Naive thymus-derived CD4-positive, alpha-beta T cell (primary cell): ENCODE data around the gene RARG. TPM values are rescaled to one million over a fixed set of nuclear protein-coding genes. Genes with fewer than 3 reads are reported as not detected.

Experiments
- ATAC-seq: fragments of 150-1000 bp; cut with Tn5 transposase; 2 replicates; pipeline ENCODE4 v1.10.0; 2021; ENCODE audit warnings: mild to moderate bottlenecking, moderate library complexity
- CTCF ChIA-PET: fragments of 350-600 bp; sonication (Branson Sonifier 250); formaldehyde crosslinking; loops from one replicate; lab custom pipeline; 2021; ENCODE audit warnings: antibody characterized with exemption; lab: Charles Lee
- POLR2A ChIA-PET: fragments of 350-600 bp; sonication (Branson Sonifier 250); formaldehyde crosslinking; loops from one replicate; lab custom pipeline; 2021; ENCODE audit warnings: antibody characterized with exemption, inconsistent platforms; lab: Charles Lee
- DNase-seq, 9 donors: peaks; one replicate each; pipeline versions ENCODE4 v3.0.0 to v3.0.0-alpha.2; 2020 to 2022; ENCODE audit warnings: mixed read lengths in 1 of 9
- H3K27ac ChIP-seq: one replicate; pipeline ENCODE4 v1.7.0; 2013; ENCODE audit warnings: mild to moderate bottlenecking, low read depth, low read length, moderate library complexity
- H3K27me3 ChIP-seq, 2 donors: one replicate each; pipeline ENCODE4 v1.7.0; 2013; ENCODE audit warnings: low read length in 2 of 2, mild to moderate bottlenecking in 2 of 2, moderate library complexity in 2 of 2; ENCODE audit not compliant: control insufficient read depth in 2 of 2, insufficient read depth in 2 of 2
- H3K36me3 ChIP-seq, 3 experiments: 1 replicate in 2 of 3; 2 replicates in 1 of 3; pipeline ENCODE4 v1.7.0; 2013; ENCODE audit warnings: low read length in 3 of 3, mild to moderate bottlenecking in 3 of 3, moderate library complexity in 1 of 3; ENCODE audit not compliant: insufficient read depth in 3 of 3, control insufficient read depth in 2 of 3
- H3K4me1 ChIP-seq, 2 donors: one replicate each; pipeline ENCODE4 v1.7.0; 2013; ENCODE audit warnings: low read length in 2 of 2, mild to moderate bottlenecking in 2 of 2, moderate library complexity in 1 of 2; ENCODE audit not compliant: control insufficient read depth in 2 of 2, insufficient read depth in 2 of 2
- H3K4me3 ChIP-seq: 2 replicates; pipeline ENCODE4 v1.7.0; 2013; ENCODE audit warnings: mild to moderate bottlenecking, low read length
- H3K9me3 ChIP-seq, 3 experiments: 1 replicate in 2 of 3; 2 replicates in 1 of 3; pipeline ENCODE4 v1.7.0; 2013; ENCODE audit warnings: low read length in 3 of 3; ENCODE audit not compliant: control insufficient read depth in 2 of 3
- H3K27ac Mint-ChIP-seq, 9 donors: one replicate each; pipeline ENCODE4 v1.8.0; 2020 to 2022; ENCODE audit warnings: mixed read lengths in 9 of 9, mild to moderate bottlenecking in 8 of 9, moderate library complexity in 5 of 9, inconsistent platforms in 2 of 9
- H3K27me3 Mint-ChIP-seq, 5 donors: one replicate each; pipeline ENCODE4 v1.8.0; 2021 to 2022; ENCODE audit warnings: mixed read lengths in 5 of 5, mild to moderate bottlenecking in 1 of 5
- H3K36me3 Mint-ChIP-seq, 5 donors: one replicate each; pipeline ENCODE4 v1.8.0; 2020 to 2022; ENCODE audit warnings: mixed read lengths in 5 of 5, mild to moderate bottlenecking in 3 of 5, inconsistent platforms in 1 of 5
- H3K4me1 Mint-ChIP-seq, 7 donors: one replicate each; pipeline ENCODE4 v1.8.0; 2020 to 2022; ENCODE audit warnings: mixed read lengths in 7 of 7, mild to moderate bottlenecking in 3 of 7, inconsistent platforms in 1 of 7
- H3K4me3 Mint-ChIP-seq, 10 donors: one replicate each; pipeline ENCODE4 v1.8.0; 2020 to 2022; ENCODE audit warnings: mild to moderate bottlenecking in 10 of 10, mixed read lengths in 10 of 10, moderate library complexity in 6 of 10, inconsistent platforms in 2 of 10
- H3K9me3 Mint-ChIP-seq, 11 donors: one replicate each; pipeline ENCODE4 v1.8.0; 2020 to 2022; ENCODE audit warnings: mixed read lengths in 11 of 11, mild to moderate bottlenecking in 4 of 11, inconsistent platforms in 1 of 11, moderate library complexity in 1 of 11
- intact Hi-C, 2 donors: fragments of 100-400 bp; cut with micrococcal nuclease; formaldehyde crosslinking; loops; one replicate each; pipeline ENCODE4 v1.15.1; 2023
- polyA plus RNA-seq, 2 donors: library from polyadenylated mRNA; unstranded; fragments of 300-500 nt; fragmentation: Illumina TruSeq; gene quantifications; one replicate each; pipeline ENCODE4 v1.2.3, GENCODE V29; 2021
- total RNA-seq, 6 experiments: library from RNA in 5 of 6; stranded (reverse) in 5 of 6; gene quantifications; 1 replicate in 5 of 6; 2 replicates in 1 of 6; pipeline ENCODE4 v1.2.3 and lab custom pipeline; 2021 to 2026

RARG gene
- total and polyA plus RNA-seq, 7 experiments from 2014 or later: 6.4 to 73.1 (median 22.5) TPM

- no peak overlapping the region for H3K4me3 Mint-ChIP-seq
- DNase-seq (no peak), ATAC-seq (no peak)
- Histone ChIP-seq H3K27me3 (no peaks in the 10 kb centered on the region), H3K4me1 (peaks cover 24 to 31% of the 10 kb centered on the region in 2 donors), H3K36me3 (peaks cover 0 to 55% (median 0%) of the 10 kb centered on the region in 3 experiments), H3K9me3 (no peaks in the 10 kb centered on the region), H3K4me3 (no peak overlapping the region), H3K27ac (peak overlapping the region; percentile 70)
- ChIA-PET CTCF (interaction anchor here (0.8 to 14.6 kb wide), 9 partner anchors 10 to 111 kb away, joined by 3 to 159 read pairs (median 11); partner anchors contain the start of genes AAAS, CSAD, ESPL1 and ZNF740), POLR2A (interaction anchor here (0.9 to 9.7 kb wide), 9 partner anchors 8 to 84 kb away, joined by 4 to 103 read pairs (median 5); partner anchors contain the start of genes CSAD, PFDN5 and ZNF740)
- H3K27me3 Mint-ChIP-seq: no peaks in the 10 kb centered on the region
- intact Hi-C loops: no loop called here
- peaks cover 56 to 84% (median 70%) of the 10 kb centered on the region in 7 donors for H3K4me1 Mint-ChIP-seq
- H3K27ac Mint-ChIP-seq: peak overlapping the region in 5 of 9 donors; percentile 34 to 88 (median 65)
- H3K9me3 Mint-ChIP-seq: no peaks in the 10 kb centered on the region
- H3K36me3 Mint-ChIP-seq: peaks cover 0 to 56% (median 12%) of the 10 kb centered on the region in 5 donors
Measured at GRCh38 chr12:53210843-53211242, 21.2 kb downstream of the RARG start.

- H3K36me3 Mint-ChIP-seq: peaks cover 0 to 56% (median 12%) of the 10 kb centered on the region in 5 donors
Measured at GRCh38 chr12:53208877-53209463, 23.0 kb downstream of the RARG start.

GRCh38 chr12:53208435-53208834 is 23.6 kb downstream of the RARG start:
- DNase-seq: no peak
- intact Hi-C loops: loop anchor here (5.0 kb wide), 2 partner anchors 141 to 244 kb away; partner anchors contain the start of gene PCBP2 (in 1 of the 2)
- peak overlapping the region; percentile 70 for H3K27ac ChIP-seq
- Mint-ChIP-seq H3K4me1 (peaks cover 51 to 76% (median 69%) of the 10 kb centered on the region in 7 donors), H3K36me3 (peaks cover 0 to 55% (median 12%) of the 10 kb centered on the region in 5 donors), H3K27me3 (no peaks in the 10 kb centered on the region), H3K4me3 (peak overlapping the region; percentile 72 to 95 (median 83)), H3K27ac (peak overlapping the region; percentile 86 to 98 (median 88)), H3K9me3 (no peaks in the 10 kb centered on the region)
- peak overlapping the region; percentile 33 for H3K4me3 ChIP-seq
- ChIA-PET CTCF (interaction anchor here (0.9 to 14.6 kb wide), 9 partner anchors 9 to 113 kb away, joined by 3 to 159 read pairs (median 5); partner anchors contain the start of genes AAAS, CSAD and ZNF740), POLR2A (interaction anchor here (0.7 to 9.7 kb wide), 15 partner anchors 9 to 115 kb away, joined by 3 to 103 read pairs (median 7); partner anchors contain the start of genes AAAS, CSAD, ESPL1 and MYG1)
- peaks cover 42 to 50% of the 10 kb centered on the region in 2 donors for H3K4me1 ChIP-seq
- no peaks in the 10 kb centered on the region for H3K9me3 ChIP-seq
- H3K27me3 ChIP-seq: no peaks in the 10 kb centered on the region
- ATAC-seq: no peak
- peaks cover 0 to 31% (median 0%) of the 10 kb centered on the region in 3 experiments for H3K36me3 ChIP-seq

More at GRCh38 chr12:53208877-53209463, 23.0 kb downstream of the RARG start:
- Histone ChIP-seq H3K4me3 (peak overlapping the region; percentile 33), H3K27ac (peak overlapping the region; percentile 70), H3K27me3 (no peaks in the 10 kb centered on the region), H3K36me3 (peaks cover 0 to 36% (median 0%) of the 10 kb centered on the region in 3 experiments), H3K4me1 (peaks cover 37 to 44% of the 10 kb centered on the region in 2 donors), H3K9me3 (no peaks in the 10 kb centered on the region)
- ATAC-seq (peak; percentile 43), DNase-seq (peak in 3 of 9 donors; percentile 32 to 55 (median 34))
- intact Hi-C loops: loop anchor here (1.0 to 5.0 kb wide), 5 partner anchors 11 to 243 kb away; partner anchors contain the start of genes CSAD (in 1 of the 2), PCBP2 (in 1 of the 2) and ZNF740 (in 1 of the 2)
- Mint-ChIP-seq H3K4me1 (peaks cover 56 to 77% (median 69%) of the 10 kb centered on the region in 7 donors), H3K4me3 (peak overlapping the region; percentile 67 to 95 (median 83)), H3K9me3 (no peaks in the 10 kb centered on the region), H3K27ac (peak overlapping the region; percentile 86 to 98 (median 88)), H3K27me3 (no peaks in the 10 kb centered on the region)
- CTCF ChIA-PET: interaction anchor here (0.9 to 14.6 kb wide), 7 partner anchors 10 to 112 kb away, joined by 3 to 159 read pairs (median 5); partner anchors contain the start of genes AAAS, CSAD and ZNF740
- POLR2A ChIA-PET: interaction anchor here (0.7 to 9.7 kb wide), 12 partner anchors 10 to 114 kb away, joined by 3 to 103 read pairs (median 10); partner anchors contain the start of genes CSAD, ESPL1, MYG1 and PFDN5

GRCh38 chr12:53207042-53207441 is 25.0 kb downstream of the RARG start, which contains the start of gene ITGB7:
Gene ITGB7 (minus strand): TSS chr12:53207251. CDS start chr12:53200443, 6,808 bp downstream.
- ChIA-PET POLR2A (interaction anchor here (1.0 to 9.7 kb wide), 14 partner anchors 8 to 114 kb away, joined by 3 to 103 read pairs (median 8); partner anchors contain the start of genes AAAS, CSAD, MYG1 and PFDN5), CTCF (interaction anchor here (0.6 to 14.6 kb wide), 7 partner anchors 8 to 82 kb away, joined by 3 to 159 read pairs (median 4); partner anchors contain the start of gene ESPL1)
- peak within 1 kb of the TSS; percentile 83 to 95 (median 88) for H3K4me3 Mint-ChIP-seq
- no peaks in the 10 kb centered on the region for H3K27me3 Mint-ChIP-seq
- Histone ChIP-seq H3K4me3 (peak within 1 kb of the TSS; percentile 84), H3K36me3 (peaks cover 0 to 17% (median 0%) of the 10 kb centered on the region in 3 experiments), H3K27ac (peak within 1 kb of the TSS; percentile 85), H3K4me1 (peaks cover 52 to 61% of the 10 kb centered on the region in 2 donors), H3K9me3 (no peaks in the 10 kb centered on the region), H3K27me3 (no peaks in the 10 kb centered on the region)
- intact Hi-C loops: loop anchor here (1.0 to 5.0 kb wide), 5 partner anchors 9 to 245 kb away; partner anchors contain the start of genes CSAD (in 1 of the 2), PCBP2 (in 1 of the 2) and ZNF740 (in 1 of the 2)
- ATAC-seq: peak; percentile 89
- DNase-seq: peak in 8 of 9 donors; percentile 59 to 72 (median 67)
- peak within 1 kb of the TSS; percentile 82 to 98 (median 88) for H3K27ac Mint-ChIP-seq
- H3K9me3 Mint-ChIP-seq: no peaks in the 10 kb centered on the region
- H3K36me3 Mint-ChIP-seq: peaks cover 0 to 51% (median 8%) of the 10 kb centered on the region in 5 donors
- H3K4me1 Mint-ChIP-seq: peaks cover 51 to 76% (median 69%) of the 10 kb centered on the region in 7 donors

- peak overlapping the region; percentile 61 to 90 (median 87) for H3K27ac Mint-ChIP-seq
- peaks cover 53 to 84% (median 71%) of the 10 kb centered on the region in 7 donors for H3K4me1 Mint-ChIP-seq
- intact Hi-C loops: loop anchor here (1.0 to 5.0 kb wide), 3 partner anchors 8 to 246 kb away; partner anchors contain the start of gene PCBP2 (in 1 of the 2)
- Histone ChIP-seq H3K27me3 (no peaks in the 10 kb centered on the region), H3K27ac (peak overlapping the region; percentile 85), H3K4me3 (peak overlapping the region; percentile 84), H3K36me3 (peaks cover 0 to 6% (median 0%) of the 10 kb centered on the region in 3 experiments), H3K9me3 (no peaks in the 10 kb centered on the region), H3K4me1 (peaks cover 63 to 73% of the 10 kb centered on the region in 2 donors)
- H3K9me3 Mint-ChIP-seq: no peaks in the 10 kb centered on the region
- peaks cover 0 to 50% (median 7%) of the 10 kb centered on the region in 5 donors for H3K36me3 Mint-ChIP-seq
- ATAC-seq: peak; percentile 68
- no peaks in the 10 kb centered on the region for H3K27me3 Mint-ChIP-seq
- DNase-seq: peak in 1 of 9 donors; percentile 75
- ChIA-PET POLR2A (interaction anchor here (0.6 to 9.7 kb wide), 10 partner anchors 7 to 258 kb away, joined by 3 to 103 read pairs (median 14); partner anchors contain the start of genes CSAD, MYG1, PFDN5 and ZNF740), CTCF (interaction anchor here (0.9 to 10.7 kb wide), 5 partner anchors 7 to 31 kb away, joined by 3 to 88 read pairs (median 4); partner anchors contain the start of genes CSAD and ZNF740)
- H3K4me3 Mint-ChIP-seq: peak overlapping the region; percentile 83 to 92 (median 86)
Measured at GRCh38 chr12:53205747-53206419, 26.1 kb downstream of the RARG start.
